Measurements from ENCODE around the gene TDRD10. TPM values are rescaled to one million over a fixed set of nuclear protein-coding genes. Genes with fewer than 3 reads are reported as not detected.
"Not testable (repeated sequence)": the region's sequence is repeated elsewhere in the genome, so short reads cannot be mapped to it uniquely, and the experiment has no call there.

Gene TDRD10
- total and polyA plus RNA-seq, 2 donors from 2014 or later = 2.3 to 4.7 TPM

- no peak for TF ChIP-seq CTCF (IDR thresholded peaks at IDR 0.05; ENCODE audit: borderline replicate concordance, extremely low read depth, insufficient read depth)
- FAIRE-seq (no peak), DNase-seq (peak in 3 of 5 donors; percentile 17 to 69 (median 18))
- Histone ChIP-seq H3K36me3 (ENCODE audit: control insufficient read depth in 2 of 3, insufficient read depth in 3 of 3, low read length in 3 of 3) (peaks cover 0 to 2% (median 0%) of the 10 kb centered on the region in 3 donors), H3K9me3 (ENCODE audit: control insufficient read depth in 2 of 3, insufficient read depth in 1 of 3, low read length in 3 of 3) (no peaks in the 10 kb centered on the region), H3K27ac (ENCODE audit: low read depth in 2 of 2, low read length in 2 of 2) (peak overlapping the region in 1 of 2 donors; percentile 38), H3K4me3 (ENCODE audit: low read length in 3 of 3) (no peak overlapping the region), H3K9ac (ENCODE audit: low read length in 3 of 3) (no peak overlapping the region), H3K4me1 (ENCODE audit: control insufficient read depth in 2 of 3, insufficient read depth in 2 of 3, low read depth in 1 of 3, low read length in 3 of 3) (peaks cover 0 to 2% (median 0%) of the 10 kb centered on the region in 3 donors), H3K27me3 (ENCODE audit: control insufficient read depth, insufficient read depth, low read length) (no peaks in the 10 kb centered on the region)
- intact Hi-C loops (cut with DNase I) = no loop called here
These were observed 16.9 kb upstream of the TDRD10 start for GRCh38 chr1:154485106-154485505.

GRCh38 chr1:154485910-154486496, 16.0 kb upstream of the TDRD10 start:
- H3K9me3 ChIP-seq (ENCODE audit: control insufficient read depth in 2 of 3, insufficient read depth in 1 of 3, low read length in 3 of 3) = no peaks in the 10 kb centered on the region
- intact Hi-C loops (cut with DNase I) = no loop called here
- H3K4me1 ChIP-seq (ENCODE audit: control insufficient read depth in 2 of 3, insufficient read depth in 2 of 3, low read depth in 1 of 3, low read length in 3 of 3) = peaks cover 0 to 2% (median 0%) of the 10 kb centered on the region in 3 donors
- FAIRE-seq = no peak
- H3K4me3 ChIP-seq (ENCODE audit: low read length in 3 of 3) = no peak overlapping the region
- no peak overlapping the region for H3K9ac ChIP-seq (ENCODE audit: low read length in 3 of 3)
- no peaks in the 10 kb centered on the region for H3K27me3 ChIP-seq (ENCODE audit: control insufficient read depth, insufficient read depth, low read length)
- H3K36me3 ChIP-seq (ENCODE audit: control insufficient read depth in 2 of 3, insufficient read depth in 3 of 3, low read length in 3 of 3) = peaks cover 0 to 2% (median 0%) of the 10 kb centered on the region in 3 donors
- no peak for DNase-seq
- TF ChIP-seq CTCF (IDR thresholded peaks at IDR 0.05; ENCODE audit: borderline replicate concordance, extremely low read depth, insufficient read depth) = no peak
- H3K27ac ChIP-seq (ENCODE audit: low read depth in 2 of 2, low read length in 2 of 2) = no peak overlapping the region

- H3K27ac ChIP-seq (ENCODE audit: low read depth in 2 of 2, low read length in 2 of 2); H3K4me1 ChIP-seq (ENCODE audit: control insufficient read depth in 2 of 3, insufficient read depth in 2 of 3, low read depth in 1 of 3, low read length in 3 of 3); H3K4me3 ChIP-seq (ENCODE audit: low read length in 3 of 3); H3K36me3 ChIP-seq (ENCODE audit: control insufficient read depth in 2 of 3, insufficient read depth in 3 of 3, low read length in 3 of 3); H3K9me3 ChIP-seq (ENCODE audit: control insufficient read depth in 2 of 3, insufficient read depth in 1 of 3, low read length in 3 of 3); DNase-seq; H3K9ac ChIP-seq (ENCODE audit: low read length in 3 of 3); FAIRE-seq; intact Hi-C loops (cut with DNase I); H3K27me3 ChIP-seq (ENCODE audit: control insufficient read depth, insufficient read depth, low read length): not testable (repeated sequence)
These were observed 15.3 kb upstream of the TDRD10 start for GRCh38 chr1:154486756-154487155.

- Histone ChIP-seq H3K4me3 (ENCODE audit: low read length in 3 of 3) (no peak overlapping the region), H3K27ac (ENCODE audit: low read depth in 2 of 2, low read length in 2 of 2) (no peak overlapping the region), H3K9me3 (ENCODE audit: control insufficient read depth in 2 of 3, insufficient read depth in 1 of 3, low read length in 3 of 3) (no peaks in the 10 kb centered on the region), H3K36me3 (ENCODE audit: control insufficient read depth in 2 of 3, insufficient read depth in 3 of 3, low read length in 3 of 3) (peaks cover 0 to 2% (median 0%) of the 10 kb centered on the region in 3 donors), H3K9ac (ENCODE audit: low read length in 3 of 3) (no peak overlapping the region), H3K4me1 (ENCODE audit: control insufficient read depth in 2 of 3, insufficient read depth in 2 of 3, low read depth in 1 of 3, low read length in 3 of 3) (peaks cover 0 to 5% (median 0%) of the 10 kb centered on the region in 3 donors), H3K27me3 (ENCODE audit: control insufficient read depth, insufficient read depth, low read length) (no peaks in the 10 kb centered on the region)
- no peak for FAIRE-seq
- intact Hi-C loops (cut with DNase I) = no loop called here
- no peak for TF ChIP-seq CTCF (IDR thresholded peaks at IDR 0.05; ENCODE audit: borderline replicate concordance, extremely low read depth, insufficient read depth)
- peak in 3 of 5 donors; percentile 26 to 46 (median 36) for DNase-seq
These were observed 13.1 kb upstream of the TDRD10 start for GRCh38 chr1:154488922-154489321.
